ENCODE results near the gene DNAJC17.

DNA sequence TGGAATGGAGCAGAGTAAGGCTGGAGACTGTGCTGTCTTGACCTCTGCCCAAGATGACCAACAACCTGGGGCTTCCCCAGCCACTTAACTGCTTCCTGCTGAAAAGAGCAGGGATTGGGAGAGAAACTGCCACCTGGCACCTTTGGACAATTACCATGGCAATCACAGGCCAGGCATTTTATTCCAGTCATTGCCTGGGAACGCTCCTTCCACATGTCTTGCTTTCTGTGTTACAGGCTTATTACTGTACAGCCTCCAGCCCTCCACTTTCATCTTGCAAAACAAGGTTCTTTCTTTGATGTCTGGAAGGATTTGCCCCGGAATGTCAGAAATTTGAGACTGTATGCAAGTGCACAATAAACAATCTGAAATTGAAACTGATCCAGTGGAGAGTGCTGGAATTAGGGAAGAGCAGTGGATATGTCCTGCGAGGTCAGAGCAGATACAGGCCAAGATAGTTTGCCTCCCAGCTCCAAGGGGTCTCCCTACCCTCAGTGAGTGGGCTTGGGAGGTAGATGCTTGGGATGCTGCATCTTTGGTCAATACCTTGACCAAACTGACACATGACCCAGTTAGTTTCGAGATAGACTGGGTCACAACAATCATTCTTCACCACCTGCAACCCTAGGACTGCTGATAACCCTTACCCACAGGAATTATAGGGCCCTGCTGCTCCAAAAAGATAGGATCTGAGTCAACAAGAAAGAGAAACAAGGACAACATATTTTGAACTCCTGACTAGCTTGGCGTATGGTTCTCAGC is 18.6 kb upstream of the DNAJC17 start:
- TF ChIP-seq EZH2phosphoT487 (conservative IDR thresholded peaks at IDR 0.05; ENCODE audit: low read length): no peak
- TF ChIP-seq, protein P1, sequence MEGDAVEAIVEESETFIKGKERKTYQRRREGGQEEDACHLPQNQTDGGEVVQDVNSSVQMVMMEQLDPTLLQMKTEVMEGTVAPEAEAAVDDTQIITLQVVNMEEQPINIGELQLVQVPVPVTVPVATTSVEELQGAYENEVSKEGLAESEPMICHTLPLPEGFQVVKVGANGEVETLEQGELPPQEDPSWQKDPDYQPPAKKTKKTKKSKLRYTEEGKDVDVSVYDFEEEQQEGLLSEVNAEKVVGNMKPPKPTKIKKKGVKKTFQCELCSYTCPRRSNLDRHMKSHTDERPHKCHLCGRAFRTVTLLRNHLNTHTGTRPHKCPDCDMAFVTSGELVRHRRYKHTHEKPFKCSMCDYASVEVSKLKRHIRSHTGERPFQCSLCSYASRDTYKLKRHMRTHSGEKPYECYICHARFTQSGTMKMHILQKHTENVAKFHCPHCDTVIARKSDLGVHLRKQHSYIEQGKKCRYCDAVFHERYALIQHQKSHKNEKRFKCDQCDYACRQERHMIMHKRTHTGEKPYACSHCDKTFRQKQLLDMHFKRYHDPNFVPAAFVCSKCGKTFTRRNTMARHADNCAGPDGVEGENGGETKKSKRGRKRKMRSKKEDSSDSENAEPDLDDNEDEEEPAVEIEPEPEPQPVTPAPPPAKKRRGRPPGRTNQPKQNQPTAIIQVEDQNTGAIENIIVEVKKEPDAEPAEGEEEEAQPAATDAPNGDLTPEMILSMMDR (IDR thresholded peaks at IDR 0.05; ENCODE audit: insufficient read depth, low read length, poor library complexity, severe bottlenecking): no peak
